HCT116 (cell line): ENCODE measurements around the gene FAM90A1.
"Not testable (repeated sequence)": the region's sequence is repeated elsewhere in the genome, so short reads cannot be mapped to it uniquely, and the experiment has no call there.

Experiments
- POLR2AphosphoS5 ChIP-seq: IDR thresholded peaks from 2 replicates; pipeline ENCODE4 v1.6.1; 2011; ENCODE audit warnings: mild to moderate bottlenecking, low read depth, low read length, moderate library complexity
- SP1 ChIP-seq: IDR thresholded peaks from 2 replicates; pipeline ENCODE4 v1.6.1; 2012; ENCODE audit warnings: low read depth
- TF ChIP-seq, protein P1 (sequence below), 3 experiments: fragments of 200-600 bp in 1 of 3; sonication (generic) in 1 of 3; IDR thresholded peaks in 2 of 3; conservative IDR thresholded peaks in 1 of 3; 2 replicates each; pipeline ENCODE4 v1.5.1; 2012 to 2017; ENCODE audit warnings: low read depth in 2 of 3, low read length in 2 of 3, antibody characterized with exemption in 1 of 3, borderline replicate concordance in 1 of 3, control low read depth in 1 of 3, mild to moderate bottlenecking in 1 of 3, mixed read lengths in 1 of 3, mixed run types in 1 of 3, moderate library complexity in 1 of 3; ENCODE audit not compliant: insufficient read depth in 1 of 3

DNA sequence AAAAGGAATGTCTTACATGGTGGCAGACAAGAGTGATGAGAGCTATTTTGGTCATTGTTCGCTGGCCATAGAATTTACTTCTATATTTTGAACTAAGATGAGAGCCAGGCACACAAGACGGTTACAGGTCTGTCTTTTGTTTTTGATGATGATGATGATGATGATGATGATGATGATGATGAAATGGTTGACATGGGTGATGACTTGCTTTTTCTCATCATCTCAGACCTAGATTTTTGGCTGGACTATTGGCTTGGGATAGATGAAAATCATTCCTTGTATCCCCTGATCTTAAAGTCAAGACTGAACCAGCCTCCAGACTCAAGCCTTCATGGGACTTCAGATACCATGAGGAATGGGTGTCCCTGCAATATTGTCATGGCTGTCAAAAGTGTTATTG lies 49.0 kb upstream of the FAM90A1 start:
- not testable (repeated sequence) for TF ChIP-seq SP1, POLR2AphosphoS5
- TF ChIP-seq, protein P1, sequence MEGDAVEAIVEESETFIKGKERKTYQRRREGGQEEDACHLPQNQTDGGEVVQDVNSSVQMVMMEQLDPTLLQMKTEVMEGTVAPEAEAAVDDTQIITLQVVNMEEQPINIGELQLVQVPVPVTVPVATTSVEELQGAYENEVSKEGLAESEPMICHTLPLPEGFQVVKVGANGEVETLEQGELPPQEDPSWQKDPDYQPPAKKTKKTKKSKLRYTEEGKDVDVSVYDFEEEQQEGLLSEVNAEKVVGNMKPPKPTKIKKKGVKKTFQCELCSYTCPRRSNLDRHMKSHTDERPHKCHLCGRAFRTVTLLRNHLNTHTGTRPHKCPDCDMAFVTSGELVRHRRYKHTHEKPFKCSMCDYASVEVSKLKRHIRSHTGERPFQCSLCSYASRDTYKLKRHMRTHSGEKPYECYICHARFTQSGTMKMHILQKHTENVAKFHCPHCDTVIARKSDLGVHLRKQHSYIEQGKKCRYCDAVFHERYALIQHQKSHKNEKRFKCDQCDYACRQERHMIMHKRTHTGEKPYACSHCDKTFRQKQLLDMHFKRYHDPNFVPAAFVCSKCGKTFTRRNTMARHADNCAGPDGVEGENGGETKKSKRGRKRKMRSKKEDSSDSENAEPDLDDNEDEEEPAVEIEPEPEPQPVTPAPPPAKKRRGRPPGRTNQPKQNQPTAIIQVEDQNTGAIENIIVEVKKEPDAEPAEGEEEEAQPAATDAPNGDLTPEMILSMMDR (IDR thresholded peaks at IDR 0.05 in 2 of 3, conservative IDR thresholded peaks at IDR 0.05 in 1 of 3; ENCODE audit: borderline replicate concordance in 1 of 3, insufficient read depth in 1 of 3, low read depth in 2 of 3, low read length in 2 of 3), result not testable (repeated sequence)
